ENCODE data around the gene ZNF32.

ZNF32 gene, protein sequence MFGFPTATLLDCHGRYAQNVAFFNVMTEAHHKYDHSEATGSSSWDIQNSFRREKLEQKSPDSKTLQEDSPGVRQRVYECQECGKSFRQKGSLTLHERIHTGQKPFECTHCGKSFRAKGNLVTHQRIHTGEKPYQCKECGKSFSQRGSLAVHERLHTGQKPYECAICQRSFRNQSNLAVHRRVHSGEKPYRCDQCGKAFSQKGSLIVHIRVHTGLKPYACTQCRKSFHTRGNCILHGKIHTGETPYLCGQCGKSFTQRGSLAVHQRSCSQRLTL

DNA sequence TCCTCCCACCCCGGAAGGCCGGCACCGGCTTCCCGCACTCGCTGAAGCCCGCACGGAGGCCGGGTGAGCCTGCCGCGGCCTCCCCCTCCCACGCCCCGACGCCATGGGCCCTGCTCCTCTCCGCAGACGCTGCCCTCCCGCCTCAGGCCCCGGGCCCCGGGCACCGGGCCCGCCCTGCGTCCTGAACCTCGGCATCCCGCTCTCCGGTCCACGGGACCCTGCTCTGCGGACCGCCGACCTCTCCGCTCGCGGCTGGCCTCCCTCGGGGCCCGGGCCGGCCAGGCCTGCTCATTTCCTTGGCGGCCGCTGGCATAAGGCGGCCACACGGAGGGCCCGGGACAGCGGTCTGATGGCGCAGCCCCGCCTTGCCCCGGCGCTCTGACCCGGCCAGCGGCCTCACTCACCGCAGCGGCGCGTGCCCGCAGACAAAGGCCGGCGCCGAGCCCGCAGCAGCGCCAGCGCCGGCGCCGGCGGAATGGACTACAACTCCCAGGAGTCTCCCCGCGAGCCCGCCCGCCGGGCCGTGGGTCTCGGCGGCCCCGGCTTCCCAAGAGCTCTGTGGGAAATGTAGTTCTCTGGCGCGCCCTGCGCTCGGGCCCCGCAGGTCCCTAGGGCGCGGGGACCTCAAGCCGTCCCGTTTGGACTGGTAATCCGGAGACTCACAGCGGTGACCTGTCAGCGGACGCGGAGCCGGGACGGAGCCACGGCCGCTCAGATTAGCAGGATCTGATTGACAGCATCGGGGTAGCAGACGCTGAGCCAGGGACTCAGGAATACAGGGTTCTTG lies at the start of gene ZNF32:
Gene ZNF32, minus strand, starts transcription at position 484 of the 787 bp plus-strand sequence. CDS start 2,748 bp downstream, outside the sequence.
- no peak for FAIRE-seq

DNA sequence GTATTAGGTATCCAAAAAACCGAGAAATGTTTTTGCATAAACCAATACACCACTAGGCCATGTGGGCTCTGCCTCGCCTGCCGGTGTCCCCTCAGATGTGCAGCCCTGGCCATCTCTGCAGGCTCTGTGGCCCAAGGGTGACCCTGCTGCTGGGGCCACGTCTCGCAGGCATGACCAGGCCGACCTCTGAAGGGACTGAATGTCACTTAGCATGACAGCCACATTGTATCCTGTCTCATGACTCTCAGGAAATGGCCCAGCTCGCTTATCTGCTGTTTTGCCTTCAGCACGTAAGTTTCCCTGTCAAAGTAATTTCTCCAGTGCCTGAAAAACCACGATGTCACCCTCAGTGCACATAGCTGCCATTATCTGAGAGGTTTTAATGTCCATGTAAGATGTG lies 49.5 kb upstream of the ZNF32 start:
- no peak for FAIRE-seq

DNA sequence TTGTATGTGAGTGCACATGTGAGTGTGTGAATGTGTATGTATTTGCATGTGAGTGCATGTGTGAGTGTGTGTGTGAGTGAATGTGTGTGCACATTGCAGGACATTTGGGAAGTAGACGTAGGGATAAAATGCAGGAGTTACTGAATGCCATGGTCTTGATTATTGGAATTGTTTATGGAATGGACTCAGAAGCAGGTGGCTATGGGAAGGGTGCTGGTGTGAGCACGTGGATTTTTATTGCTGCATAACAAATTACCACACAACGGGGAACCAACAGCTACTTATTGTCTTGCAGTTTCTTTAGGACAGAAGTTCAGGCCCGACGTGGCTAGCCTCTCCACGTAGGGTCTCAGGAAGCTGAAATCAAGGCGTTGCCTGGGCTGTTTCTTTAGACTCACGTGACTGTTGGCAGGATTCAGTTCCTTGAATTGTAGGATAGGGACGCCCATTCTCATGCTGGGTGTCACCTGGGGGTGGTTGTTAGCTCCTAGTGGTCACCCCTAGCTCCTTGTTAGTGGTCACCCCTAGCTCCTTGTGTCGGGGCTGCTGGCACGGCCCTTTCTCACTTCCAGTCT lies 48.3 kb upstream of the ZNF32 start:
- FAIRE-seq, result no peak

DNA sequence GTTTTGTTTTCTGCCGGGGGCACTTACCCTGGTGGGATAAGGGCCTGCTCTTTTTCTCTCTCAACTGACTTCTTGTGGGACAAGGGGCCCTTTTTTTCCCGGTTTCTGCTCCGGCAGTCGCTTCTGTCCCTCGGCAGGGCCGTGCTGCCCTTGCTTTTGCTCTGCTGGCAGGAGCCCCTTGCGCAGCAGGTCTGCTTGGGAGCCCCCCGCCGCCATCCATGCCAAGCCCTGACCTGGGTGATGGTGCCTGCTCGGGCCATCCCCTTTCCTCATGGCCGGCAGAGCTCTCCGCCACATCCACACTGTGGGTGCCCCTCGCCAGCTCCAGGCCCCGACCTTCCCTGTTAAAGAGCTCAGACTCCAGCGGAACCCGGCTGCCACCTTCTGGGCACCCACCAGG lies 47.0 kb upstream of the ZNF32 start:
- FAIRE-seq, result no peak

DNA sequence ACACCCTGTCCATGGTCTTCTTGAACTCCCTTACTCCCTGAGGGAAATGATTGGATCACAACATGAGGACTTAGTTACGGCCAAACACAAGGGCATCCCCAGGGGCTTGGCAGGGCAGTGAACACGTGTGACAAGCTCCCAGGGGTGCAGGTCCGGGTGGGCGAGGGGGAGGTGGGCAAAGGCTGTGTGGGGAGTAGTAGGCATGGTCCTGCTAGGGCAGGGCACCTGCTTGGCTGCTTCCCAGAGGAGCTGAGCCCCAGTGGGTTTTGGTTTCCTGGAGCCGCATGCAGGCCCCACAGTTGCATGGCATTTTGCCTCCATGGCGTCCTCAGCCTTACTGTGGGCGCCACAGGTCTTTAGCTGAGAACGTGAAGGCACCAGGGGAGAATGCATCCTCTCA lies 46.6 kb upstream of the ZNF32 start:
- no peak for FAIRE-seq

DNA sequence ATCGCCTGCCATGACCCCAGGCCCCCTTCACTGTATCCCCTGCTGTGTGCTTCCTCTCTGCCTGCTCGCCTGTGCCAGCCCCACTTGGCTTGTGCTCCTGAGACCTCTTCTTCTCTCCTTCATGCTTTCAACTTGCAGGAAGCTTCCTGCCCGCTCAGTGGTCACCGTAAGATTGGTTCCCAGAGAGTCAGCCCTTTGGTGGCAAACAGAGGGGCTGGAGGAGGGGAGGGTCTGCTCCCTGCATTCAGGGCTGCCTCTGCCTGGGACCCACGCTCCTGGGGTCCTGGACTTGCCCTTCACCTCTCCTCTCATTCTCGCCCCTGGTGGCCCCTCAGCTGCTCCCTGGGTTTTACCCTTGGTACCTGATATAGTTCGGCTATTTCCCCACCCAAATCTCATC lies 45.8 kb upstream of the ZNF32 start:
- FAIRE-seq, result no peak

DNA sequence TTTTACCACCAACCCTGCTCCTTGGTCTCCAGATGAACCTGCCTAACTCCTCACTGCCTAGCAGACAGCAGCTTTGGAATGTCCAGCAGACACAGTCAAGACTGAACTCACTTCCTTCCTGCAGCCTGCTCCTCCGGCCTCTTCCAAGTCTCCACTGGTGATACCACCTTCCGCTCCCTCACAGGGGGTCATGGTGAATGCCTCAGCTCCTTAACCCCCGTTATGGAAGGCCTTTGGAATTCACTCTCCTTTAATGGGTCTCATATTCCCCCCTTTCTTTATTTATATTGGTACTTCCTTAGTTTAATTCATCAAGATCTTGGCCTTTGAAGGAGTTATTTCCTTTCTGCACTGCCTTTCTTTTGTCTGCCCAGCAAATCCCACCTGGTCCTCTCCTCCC lies 44.9 kb upstream of the ZNF32 start:
- FAIRE-seq, result no peak

DNA sequence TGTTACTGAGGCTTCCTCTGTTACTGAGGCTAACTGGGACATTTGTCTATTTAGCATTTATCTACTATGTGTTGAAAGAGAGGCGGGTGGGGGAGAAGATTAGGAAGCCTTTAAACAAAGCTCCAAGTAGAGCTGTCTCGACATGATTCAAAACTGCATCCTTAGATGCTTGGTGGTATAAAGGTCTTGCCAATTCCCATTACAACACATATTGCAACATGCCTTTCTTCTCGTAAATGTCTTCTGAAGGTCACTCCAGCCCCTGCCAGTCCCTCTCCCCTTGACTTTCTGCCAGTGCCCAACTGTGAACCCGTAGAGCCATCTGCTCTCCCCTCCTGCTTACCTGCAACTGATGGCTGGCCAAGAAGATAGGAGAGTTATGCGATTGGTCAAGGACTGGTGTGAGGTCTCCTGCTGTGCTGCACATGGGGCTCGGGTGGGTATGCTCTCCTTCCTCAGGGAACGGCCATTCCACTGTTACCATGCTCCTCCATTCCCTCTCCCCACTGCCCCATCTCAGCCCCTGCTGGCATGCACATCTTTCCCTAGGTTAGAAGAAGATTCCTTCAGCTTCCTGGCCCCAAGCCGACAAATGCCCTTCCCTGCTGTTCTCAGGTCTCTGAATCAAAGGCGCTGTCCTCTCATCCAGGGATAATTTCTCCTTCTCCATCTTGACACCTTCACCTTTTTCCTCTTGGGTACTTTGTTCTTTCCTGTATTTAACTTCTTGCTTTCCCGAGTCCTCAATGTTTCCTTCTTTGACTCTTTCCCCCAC lies 43.6 kb upstream of the ZNF32 start:
- no peak for FAIRE-seq

DNA sequence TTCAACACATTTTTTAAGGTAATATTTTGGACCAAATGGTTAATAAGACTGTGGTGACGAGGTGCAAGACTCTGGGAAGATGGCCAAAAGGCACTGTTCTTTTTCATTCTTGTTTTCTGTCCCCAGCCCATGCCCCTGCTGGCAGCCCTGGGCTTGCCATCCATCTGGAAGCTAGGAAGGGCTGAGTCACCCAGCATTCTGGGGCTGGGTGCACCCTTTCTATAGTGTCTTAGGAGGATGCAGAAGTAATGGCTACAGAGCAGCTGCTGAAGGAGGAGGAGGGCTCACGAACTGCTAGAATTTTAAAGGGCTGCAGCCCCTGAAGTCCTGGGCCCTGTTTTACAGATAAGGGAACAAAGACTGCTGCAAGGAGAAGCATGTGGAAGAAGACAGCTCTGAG lies 42.8 kb upstream of the ZNF32 start:
- no peak for FAIRE-seq

DNA sequence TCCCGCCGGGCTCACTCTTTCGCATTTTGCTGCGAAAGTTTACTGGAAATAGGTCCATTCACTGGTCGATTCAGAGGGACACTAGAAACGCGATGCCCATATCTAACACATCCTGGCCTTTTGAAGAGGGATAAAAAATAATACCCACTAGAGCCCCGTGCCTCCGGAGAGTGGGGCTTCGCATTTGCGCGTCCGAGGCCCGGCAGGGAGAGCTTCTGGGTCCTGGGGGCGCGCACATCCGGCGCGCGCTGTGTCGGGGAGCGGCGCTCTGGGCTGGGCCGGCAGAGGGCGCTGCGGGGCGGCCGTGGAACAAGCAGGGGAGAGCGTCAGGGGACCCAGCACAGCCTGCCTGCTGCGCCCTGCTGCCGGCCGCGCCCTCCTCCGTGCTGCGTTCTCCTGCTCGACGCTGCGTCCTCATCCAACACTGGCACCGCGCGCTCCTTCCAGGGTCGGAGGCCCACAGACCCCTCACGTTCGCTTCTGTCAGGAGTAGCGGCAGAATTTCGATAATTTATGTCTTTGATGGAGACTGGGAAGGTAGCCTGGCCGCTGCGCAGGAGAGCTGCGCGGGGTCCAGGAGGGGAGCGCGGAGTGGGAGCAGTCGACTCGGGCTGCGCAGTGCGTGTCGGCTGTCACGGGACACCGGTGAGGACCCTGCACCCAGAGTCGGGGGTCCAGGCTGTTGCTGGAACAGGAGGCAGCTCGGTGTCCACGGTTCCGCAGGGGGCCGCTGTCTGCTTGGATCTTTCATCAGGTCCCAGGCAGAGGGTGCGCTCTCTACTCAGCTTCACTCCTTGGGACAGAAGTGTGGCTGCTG lies 41.5 kb upstream of the ZNF32 start:
- no peak for FAIRE-seq

DNA sequence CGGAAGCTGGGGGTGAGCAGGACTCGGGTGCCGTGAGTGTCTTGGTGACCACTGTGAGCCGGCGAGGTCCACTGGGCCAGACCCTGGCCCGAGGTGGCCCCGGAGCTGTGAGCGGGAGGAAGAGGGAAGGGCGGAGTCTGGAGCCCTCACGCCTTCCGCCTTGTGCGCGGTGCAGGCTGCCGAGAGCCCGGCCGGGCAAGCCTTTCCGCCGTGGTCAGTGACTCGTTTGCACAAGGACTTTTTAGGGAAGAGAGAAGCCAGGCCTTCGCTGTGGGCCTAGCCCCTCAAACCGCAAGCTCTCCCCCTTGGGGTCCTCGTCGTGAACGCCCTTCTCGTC lies 40.9 kb upstream of the ZNF32 start:
- no peak for FAIRE-seq

DNA sequence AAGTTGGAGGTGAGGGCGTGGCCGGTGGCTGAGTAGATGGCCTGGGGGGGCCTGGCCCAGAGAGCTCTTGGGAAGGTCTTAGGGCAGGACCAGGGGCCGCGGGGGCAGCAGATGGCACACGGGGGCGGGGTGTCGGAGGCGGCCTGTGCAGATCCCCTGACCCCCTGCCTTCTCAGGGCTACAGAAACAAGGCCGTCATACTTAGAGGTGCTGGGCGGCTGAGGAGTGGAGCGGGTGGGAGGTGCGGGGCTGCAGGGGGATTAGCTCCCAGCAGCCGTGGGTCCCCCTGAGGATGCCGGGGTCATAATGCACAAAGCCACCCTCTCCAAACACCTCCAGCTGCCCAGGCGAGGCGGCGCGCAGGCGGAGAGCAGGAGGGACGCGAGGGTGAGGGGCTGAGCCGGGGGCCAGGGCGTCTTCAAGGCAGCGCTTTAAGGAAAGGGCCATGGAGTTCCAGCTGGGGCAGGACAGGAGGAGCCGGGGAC lies 40.4 kb upstream of the ZNF32 start:
- no peak for FAIRE-seq

DNA sequence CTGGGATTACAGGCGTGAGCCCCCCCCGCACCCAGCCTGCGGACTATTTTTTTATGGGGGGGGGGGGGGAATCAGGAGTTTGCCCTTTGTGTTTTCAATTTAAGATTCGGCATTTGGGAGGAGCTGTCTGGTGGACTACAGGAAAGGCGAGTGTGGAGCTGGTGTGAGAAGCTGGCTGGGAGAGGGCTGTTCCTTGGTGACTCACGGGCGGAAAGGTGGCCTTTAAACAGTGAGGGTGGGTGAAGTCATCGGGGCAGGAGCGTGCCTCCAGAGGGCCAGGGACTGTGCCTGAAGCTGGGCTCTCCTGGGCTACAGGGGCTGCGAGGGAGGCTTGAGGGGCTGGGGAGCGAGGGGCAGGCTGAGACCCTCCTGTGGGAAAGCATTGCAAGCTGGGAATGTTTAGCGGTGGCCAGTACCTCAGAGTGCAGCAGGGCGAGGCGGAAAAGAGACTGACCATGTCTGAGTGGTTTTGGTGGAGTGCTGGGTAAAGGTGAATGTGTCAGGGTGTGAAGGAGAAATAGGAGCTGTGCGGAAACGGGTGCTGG lies 39.7 kb upstream of the ZNF32 start:
- FAIRE-seq, result no peak

DNA sequence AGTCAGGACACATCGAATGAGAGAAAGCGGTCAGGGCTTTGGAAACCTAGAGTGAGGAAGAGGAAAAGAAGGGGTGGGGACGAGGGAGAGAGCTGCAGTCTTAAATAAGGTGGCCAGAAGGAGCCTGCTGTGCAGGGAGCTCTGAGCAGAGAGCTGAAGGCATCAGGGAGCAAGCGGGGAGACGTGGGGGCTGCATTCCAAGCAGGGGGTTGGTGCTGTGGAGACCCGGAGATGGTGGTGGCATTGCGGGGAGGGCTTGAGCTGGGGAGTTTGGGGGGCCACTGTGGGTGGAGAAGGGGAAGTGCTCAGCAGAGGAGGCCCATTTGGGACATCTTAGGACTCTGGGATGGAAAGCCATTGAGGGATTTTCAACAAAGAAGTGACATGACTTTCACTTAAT lies 38.7 kb upstream of the ZNF32 start:
- FAIRE-seq, result no peak

DNA sequence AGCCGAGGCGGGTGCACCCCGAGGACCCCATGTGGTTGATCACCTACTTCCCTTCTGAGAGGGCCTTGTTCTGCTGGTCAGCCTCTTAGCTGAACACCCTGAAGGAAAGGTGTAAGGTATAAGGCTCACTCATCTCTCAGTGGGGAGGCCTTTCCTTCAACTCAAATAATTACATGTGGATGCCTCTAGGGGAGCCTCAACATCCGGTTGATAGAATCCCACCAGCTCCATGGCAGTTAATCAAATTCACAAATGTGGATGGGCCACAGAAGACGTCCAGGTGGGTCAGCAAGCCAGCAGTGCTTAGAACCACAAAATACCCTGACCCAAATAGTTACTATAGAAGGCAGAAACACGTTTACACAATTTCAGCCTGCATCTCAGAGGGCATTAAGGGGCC lies 37.7 kb upstream of the ZNF32 start:
- no peak for FAIRE-seq

DNA sequence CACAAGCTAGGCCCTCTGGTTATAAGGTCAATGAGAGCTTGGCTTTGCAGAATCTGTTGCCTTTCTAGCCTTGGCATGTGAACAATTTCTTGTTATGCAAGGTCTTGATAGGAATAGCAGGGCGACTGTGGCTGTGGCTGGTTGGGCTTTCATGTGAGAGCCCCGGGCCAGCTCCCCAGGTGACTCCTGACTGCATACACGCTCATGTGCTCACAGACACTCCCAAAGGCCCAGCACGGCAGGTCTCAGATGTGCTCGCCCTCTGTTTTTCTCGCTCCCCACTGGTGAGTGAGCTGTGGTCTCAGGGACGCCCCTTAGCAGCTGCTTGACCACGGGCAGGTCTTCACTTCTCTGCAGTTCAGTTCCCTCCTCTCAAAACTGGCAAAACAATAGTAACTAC lies 37.1 kb upstream of the ZNF32 start:
- FAIRE-seq, result no peak

DNA sequence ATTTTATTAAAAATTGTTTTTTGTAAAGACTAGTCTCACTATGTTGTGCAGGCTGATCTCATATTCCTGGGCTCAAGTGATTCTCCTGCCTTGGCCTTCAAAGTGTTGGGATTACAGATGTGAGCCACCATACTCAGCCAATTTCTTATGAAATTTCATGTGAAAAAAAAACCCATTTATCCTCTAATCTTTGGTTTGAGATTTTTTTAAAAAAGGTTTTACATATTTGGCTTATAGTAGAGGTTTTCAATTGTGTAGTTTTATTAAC lies 35.5 kb upstream of the ZNF32 start:
- FAIRE-seq, result no peak

DNA sequence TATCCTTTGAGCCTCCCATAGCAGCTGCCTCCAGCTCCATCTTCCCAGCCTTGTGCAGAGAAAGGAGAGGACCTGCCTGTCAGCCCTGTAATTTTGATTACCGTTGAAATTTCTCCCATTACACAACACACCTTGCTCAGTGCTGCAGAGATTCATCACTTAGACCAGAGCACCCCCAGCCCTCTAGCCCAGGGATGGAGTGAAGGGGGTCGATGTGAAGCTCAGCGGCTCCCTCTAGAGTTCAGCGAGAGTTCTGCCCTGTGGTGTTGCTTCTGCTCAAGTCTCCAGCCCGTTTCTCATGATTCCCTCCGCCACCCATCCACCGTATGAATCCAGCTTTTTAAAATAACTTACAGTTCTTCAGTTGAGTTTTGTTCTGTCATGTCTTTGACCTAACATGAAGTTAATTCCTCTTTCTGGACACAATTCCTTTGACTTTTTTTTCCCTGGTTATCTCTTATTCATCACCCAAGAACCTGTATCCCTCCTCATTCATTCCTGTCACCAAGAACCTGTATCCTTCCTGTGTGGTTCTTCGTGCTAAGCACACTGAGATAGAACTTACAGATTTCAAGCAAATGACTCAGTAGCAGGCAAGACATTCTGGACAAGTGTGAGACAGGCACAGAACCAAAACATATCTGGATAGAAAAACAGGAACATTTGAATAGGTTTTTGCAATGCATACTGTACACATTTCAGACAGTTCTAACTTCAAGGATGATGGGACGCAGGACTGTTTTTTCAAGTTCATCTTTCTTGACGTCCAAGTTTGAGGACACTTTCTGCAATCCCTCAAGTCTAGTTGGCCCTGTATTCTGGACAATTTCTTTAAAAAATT lies 35.0 kb upstream of the ZNF32 start:
- FAIRE-seq, result no peak

DNA sequence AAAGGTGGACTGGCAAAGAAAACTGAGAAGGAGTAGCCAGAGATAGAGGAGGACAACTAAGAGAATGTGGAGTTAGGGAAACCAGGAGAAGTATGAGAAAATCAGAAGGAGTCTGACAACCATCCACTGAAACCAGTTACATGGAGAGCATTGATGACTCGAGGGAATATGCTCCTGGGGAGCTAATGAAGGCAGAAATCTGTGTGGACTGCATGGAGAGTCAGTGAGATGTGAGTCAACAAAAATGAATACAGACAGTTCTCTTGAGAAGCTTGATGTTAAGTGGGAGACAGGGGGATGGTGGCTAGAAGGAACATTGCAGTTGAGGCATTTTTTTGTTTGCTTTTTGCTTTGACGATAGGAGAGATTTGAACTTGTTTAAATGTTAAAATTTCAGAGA lies 34.3 kb upstream of the ZNF32 start:
- no peak for FAIRE-seq

DNA sequence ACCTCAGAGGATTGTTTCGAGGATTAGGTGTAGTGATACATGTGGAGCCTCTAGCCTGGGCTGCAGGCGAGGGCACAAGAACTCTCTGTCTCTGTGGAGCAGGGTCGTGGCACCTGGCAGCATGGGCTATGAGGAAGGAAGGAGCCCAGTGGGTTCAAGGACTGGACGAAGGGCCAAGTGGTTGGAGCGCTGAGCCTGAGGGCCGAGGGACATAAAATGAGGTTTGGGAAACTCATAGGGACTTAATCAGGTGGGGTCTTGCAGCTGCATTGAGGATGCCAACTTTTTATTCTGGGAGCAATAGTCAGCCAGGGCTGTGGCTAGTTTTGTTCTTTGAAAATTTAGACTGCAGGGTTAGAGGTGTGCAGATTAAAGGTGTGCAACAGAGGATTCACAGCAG lies 33.0 kb upstream of the ZNF32 start:
- no peak for FAIRE-seq

DNA sequence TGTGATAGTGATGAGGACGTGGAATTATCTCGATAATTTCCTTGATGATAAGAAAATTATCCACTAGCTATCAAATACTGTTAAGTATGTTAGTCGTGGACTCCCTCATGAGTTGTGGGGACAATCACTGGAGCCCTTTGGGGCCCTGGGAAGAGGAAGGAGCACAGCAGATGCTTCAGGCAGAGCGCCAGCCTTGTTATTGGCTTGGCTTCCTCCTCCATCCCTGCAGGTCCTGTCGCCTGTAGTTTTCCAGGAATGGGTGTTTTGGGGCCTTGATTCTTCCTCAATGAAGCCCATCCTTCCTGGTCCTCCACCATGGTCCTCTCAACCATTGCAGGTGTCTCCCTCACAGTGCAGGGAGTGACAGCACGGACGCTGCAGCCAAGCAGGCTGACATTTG lies 32.5 kb upstream of the ZNF32 start:
- FAIRE-seq, result no peak

DNA sequence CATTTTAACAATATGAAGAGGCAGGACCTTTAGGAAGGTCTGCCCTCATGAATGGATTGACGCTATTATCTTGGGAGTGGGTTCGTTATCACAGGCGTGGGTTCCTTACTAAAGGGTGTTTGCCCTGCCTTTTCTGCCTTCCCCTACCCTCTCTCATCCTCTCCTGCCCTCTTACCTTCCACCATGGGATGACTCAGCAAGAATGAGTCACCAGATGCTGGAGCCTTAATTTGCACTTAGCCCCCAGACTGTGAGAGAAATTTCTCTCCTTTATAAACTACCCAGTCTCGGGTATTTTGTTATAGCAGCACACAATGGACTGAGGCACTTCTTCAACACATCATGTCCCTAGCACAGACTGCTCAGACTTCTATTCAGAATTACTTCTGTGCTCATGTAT lies 31.4 kb upstream of the ZNF32 start:
- FAIRE-seq, result no peak

All from A204.1 (cell line).